SKM-1 treated with dmso at 0.1 percent for 144 hours (cell line): Measurements from ENCODE around the gene DLX4.

ENCODE experiments used
- DNase-seq: peaks from one replicate; lab custom pipeline; 2025; ENCODE audit not compliant: unreplicated experiment; lab: John Stamatoyannopoulos, UW

The DLX4 gene

GRCh38 chr17:49967621-49968404 is 1.2 kb upstream of the DLX4 start:
- DNase-seq: no peak

- DNase-seq: peak; percentile 89
These were observed 421 bp upstream of the DLX4 start for GRCh38 chr17:49968405-49969133.

DNA sequence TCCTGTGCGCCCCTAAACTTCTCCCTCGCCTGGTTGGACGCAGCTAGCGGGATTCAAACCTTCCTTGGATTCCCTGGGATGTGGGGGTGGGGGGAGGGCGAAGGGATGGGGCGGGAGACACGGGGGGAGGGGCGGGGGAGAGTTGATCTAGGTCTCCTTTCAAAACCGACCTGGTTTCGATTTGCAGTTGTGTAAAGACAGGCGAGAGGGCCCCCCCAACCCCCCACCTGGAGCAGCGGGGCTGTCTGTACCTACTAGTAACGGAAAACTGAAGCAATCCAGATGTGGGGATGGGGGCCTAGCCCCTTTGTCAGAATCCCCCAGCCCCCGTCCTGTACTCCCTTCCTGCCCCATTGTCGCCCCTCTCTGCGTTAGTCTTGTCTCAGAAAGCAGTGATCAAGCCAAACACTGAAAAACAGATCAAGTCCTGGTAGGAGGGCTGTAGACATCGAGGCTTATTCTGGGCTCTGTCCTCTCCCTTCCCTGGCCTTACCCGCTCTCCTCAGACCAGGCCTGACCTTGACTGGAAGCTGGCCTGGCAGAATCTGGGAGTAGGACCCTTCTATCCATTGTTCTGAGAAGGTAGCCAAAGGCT is 902 bp downstream of the DLX4 start:
- DNase-seq: no peak

GRCh38 chr17:49970498-49970897 is 1.5 kb downstream of the DLX4 start:
- DNase-seq: no peak

GRCh38 chr17:49971199-49971847 is 2.3 kb downstream of the DLX4 start:
- DNase-seq: no peak

- DNase-seq: no peak
These were observed 3.0 kb downstream of the DLX4 start for GRCh38 chr17:49971848-49972485.

- DNase-seq: no peak
These were observed 3.7 kb downstream of the DLX4 start for GRCh38 chr17:49972486-49973270.

- no peak for DNase-seq
These were observed 4.3 kb downstream of the DLX4 start for GRCh38 chr17:49973271-49973615.

GRCh38 chr17:49975531-49975930 is 6.5 kb downstream of the DLX4 start:
- DNase-seq: no peak

- DNase-seq: no peak
These were observed 7.3 kb downstream of the DLX4 start for GRCh38 chr17:49976163-49976827.

GRCh38 chr17:49976828-49977202 is 7.8 kb downstream of the DLX4 start:
- DNase-seq: no peak

- no peak for DNase-seq
These were observed 8.7 kb downstream of the DLX4 start for GRCh38 chr17:49977463-49978389.

DNA sequence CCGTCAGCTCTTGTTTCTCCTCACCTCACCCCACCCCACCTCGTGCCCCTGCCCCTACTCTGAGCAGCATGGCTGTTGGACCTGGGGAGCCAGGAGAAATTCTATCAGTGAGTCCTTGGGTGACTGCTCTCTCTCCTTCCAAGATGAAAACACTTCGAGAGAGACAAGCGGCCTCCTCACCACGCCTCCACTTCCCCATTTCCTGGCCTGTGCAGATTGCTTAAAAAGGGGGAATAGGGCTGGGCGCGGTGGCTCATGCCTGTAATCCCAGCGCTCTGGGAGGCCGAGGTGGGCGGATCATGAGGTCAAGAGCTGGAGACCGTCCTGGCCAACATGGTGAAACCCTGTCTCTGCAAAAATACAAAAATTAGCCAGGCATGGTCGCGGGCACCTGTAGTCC is 9.5 kb downstream of the DLX4 start:
- DNase-seq: peak; percentile 77

- no peak for DNase-seq
These were observed 10.9 kb downstream of the DLX4 start for GRCh38 chr17:49979748-49980479.

DNA sequence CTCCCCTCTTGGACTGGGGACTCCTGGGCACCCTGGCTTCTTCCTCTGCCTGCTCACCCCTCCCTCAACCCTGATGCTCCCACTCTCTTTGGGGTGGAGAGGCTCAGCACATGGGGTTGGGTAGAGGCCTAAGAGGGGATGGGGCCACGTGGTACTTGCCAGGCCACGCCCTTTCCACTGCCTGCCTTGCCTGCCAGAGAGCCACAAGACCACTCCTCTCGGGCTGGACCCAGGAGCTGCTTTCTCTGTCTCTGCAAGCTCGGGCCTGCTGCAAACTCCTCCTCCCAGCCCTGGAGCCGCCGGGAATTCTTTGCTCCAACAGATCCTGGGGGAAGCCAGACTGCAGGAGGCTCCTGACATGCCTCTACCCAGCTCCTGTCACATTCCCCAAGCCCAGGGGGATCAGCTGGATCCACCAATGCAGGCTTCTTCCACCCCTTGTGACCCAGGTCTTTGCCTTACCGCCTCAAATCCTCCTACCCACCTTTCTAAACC is 11.8 kb downstream of the DLX4 start:
- no peak for DNase-seq

DNA sequence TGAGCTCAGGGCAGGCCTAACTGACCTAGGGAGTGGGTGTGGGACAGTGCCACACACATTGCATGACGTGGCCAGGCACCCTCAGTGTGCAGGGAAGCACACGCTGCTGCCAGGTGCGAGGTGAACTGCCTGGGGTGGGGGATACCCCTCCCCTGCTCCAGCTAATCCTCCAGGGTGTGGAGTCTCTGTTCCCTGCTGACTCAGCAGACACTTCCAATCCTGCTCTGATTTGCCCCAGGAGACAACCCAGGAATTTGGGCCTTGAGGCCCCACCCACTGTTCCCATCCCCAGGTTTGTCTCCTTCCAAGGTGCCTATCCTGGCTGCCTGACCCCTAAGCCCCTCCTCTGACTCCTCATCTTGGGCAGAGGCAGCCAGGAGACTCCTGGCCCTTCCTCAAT is 15.3 kb downstream of the DLX4 start:
- DNase-seq: no peak

DNA sequence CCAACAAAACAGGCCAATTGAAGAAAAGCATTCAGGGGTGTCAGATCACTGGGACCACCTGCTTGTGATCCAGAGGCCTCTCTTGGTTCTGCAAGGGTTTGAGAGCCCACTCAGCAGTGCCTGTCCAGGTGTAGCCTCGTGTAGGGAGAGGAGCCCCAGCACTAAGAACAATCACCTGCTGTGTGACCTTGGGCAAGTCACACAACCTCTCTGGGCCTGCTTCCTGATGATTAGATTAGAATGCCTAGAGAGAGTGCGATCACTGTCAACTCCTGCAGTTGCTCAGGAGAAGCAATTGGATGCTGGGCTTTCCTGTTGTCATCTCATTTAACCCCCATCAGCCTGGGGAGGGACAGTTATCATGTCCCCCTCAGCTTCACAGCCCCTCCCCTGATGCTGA is 15.8 kb downstream of the DLX4 start:
- DNase-seq: no peak
